HCT116 (cell line): ENCODE results near the gene PCCA. TPM values are rescaled to one million over a fixed set of nuclear protein-coding genes. Genes with fewer than 3 reads are reported as not detected.

Source experiments
- ATAC-seq: fragments of 200-7000 bp; cut with Tn5 transposase; 2 replicates; pipeline ENCODE4 v1.9.1; 2020; ENCODE audit warnings: mild to moderate bottlenecking, moderate library complexity
- BruUV-seq: library from RNA; stranded (reverse); fragments of 400-500 nt; replicated peaks from 2 replicates; lab custom pipeline; 2021; lab: Mats Ljungman, UMichigan
- CTCF ChIA-PET: fragments of 300-600 bp; sonication (Branson Sonifier 250); formaldehyde crosslinking; loops from one replicate; lab custom pipeline; 2021; ENCODE audit warnings: antibody characterized with exemption; lab: Charles Lee
- POLR2A ChIA-PET: fragments of 300-600, 350-600 bp; sonication (Branson Sonifier 250); formaldehyde crosslinking; loops from one replicate; lab custom pipeline; 2021; ENCODE audit warnings: antibody characterized with exemption; lab: Charles Lee
- RAD21 ChIA-PET, 2 experiments: fragments of 300-600 bp; sonication (Branson Sonifier 250); formaldehyde crosslinking; loops; one replicate each; lab custom pipeline; 2023; ENCODE audit warnings: low total read pairs in 2 of 2; ENCODE audit not compliant: uncharacterized antibody in 2 of 2, unreplicated experiment in 2 of 2, low non-redundant PET in 1 of 2; lab: Charles Lee
- DNase-seq: peaks from one replicate; pipeline ENCODE4 v3.0.0-alpha.2; 2010; ENCODE audit warnings: low read depth, low spot score
- H2AFZ ChIP-seq: fragments of 200-600 bp; shearing (Covaris generic), sonication (generic); 2 replicates; pipeline ENCODE4 v1.6.1; 2017; ENCODE audit warnings: low read depth, mixed run types, mixed read lengths, antibody characterized with exemption, low read length; ENCODE audit not compliant: poor library complexity, severe bottlenecking
- H3K27ac ChIP-seq: 2 replicates; pipeline ENCODE4 v1.5.1; 2012; ENCODE audit warnings: low read depth, low read length
- H3K27me3 ChIP-seq: fragments of 200-600 bp; sonication (generic); 2 replicates; pipeline ENCODE4 v1.6.1; 2016; ENCODE audit warnings: mixed run types, low read length, mixed read lengths; ENCODE audit not compliant: insufficient read depth
- H3K36me3 ChIP-seq, 2 experiments: fragments of 200-500 bp in 1 of 2; fragments of 200-600 bp in 1 of 2; sonication (Bioruptor generic) in 1 of 2; sonication (generic) in 1 of 2; 2 replicates each; pipeline versions ENCODE4 v1.5.1 to v1.6.1; 2014 to 2016; ENCODE audit warnings: low read length in 2 of 2, inconsistent platforms in 1 of 2, mixed read lengths in 1 of 2, mixed run types in 1 of 2; ENCODE audit not compliant: insufficient read depth in 2 of 2, control insufficient read depth in 1 of 2
- H3K4me1 ChIP-seq, 2 experiments: fragments of 200-600 bp in 1 of 2; sonication (generic) in 1 of 2; 2 replicates each; pipeline versions ENCODE4 v1.5.1 to v1.6.1; 2012 to 2017; ENCODE audit warnings: low read length in 2 of 2, inconsistent platforms in 1 of 2, mild to moderate bottlenecking in 1 of 2, mixed read lengths in 1 of 2, mixed run types in 1 of 2, moderate library complexity in 1 of 2; ENCODE audit not compliant: insufficient read depth in 2 of 2, control insufficient read depth in 1 of 2
- H3K4me2 ChIP-seq: fragments of 200-600 bp; sonication (generic); 2 replicates; pipeline ENCODE4 v1.6.1; 2017; ENCODE audit warnings: mixed run types, low read length, mixed read lengths
- H3K4me3 ChIP-seq, 2 experiments: fragments of 200-600 bp in 1 of 2; sonication (generic) in 1 of 2; replicated peaks in 1 of 2; 2 replicates each; pipeline ENCODE4 v1.5.1; 2011 to 2016; ENCODE audit warnings: low read length in 2 of 2, control low read depth in 1 of 2, low read depth in 1 of 2, mild to moderate bottlenecking in 1 of 2, mixed read lengths in 1 of 2, mixed run types in 1 of 2
- H3K79me2 ChIP-seq: fragments of 200-600 bp; sonication (generic); 2 replicates; pipeline ENCODE4 v1.6.1; 2017; ENCODE audit warnings: mild to moderate bottlenecking, mixed run types, low read length, moderate library complexity, mixed read lengths; ENCODE audit not compliant: insufficient read depth
- H3K9ac ChIP-seq: fragments of 200-600 bp; sonication (generic); 2 replicates; pipeline ENCODE4 v1.6.1; 2016; ENCODE audit warnings: low read length, mixed read lengths
- H3K9me2 ChIP-seq: fragments of 200-600 bp; sonication (generic), shearing (Covaris generic); 2 replicates; pipeline ENCODE4 v1.6.1; 2017; ENCODE audit warnings: mixed run types, mild to moderate bottlenecking, moderate library complexity; ENCODE audit not compliant: insufficient read depth
- H3K9me3 ChIP-seq, 2 experiments: fragments of 200-500 bp in 1 of 2; fragments of 200-600 bp in 1 of 2; sonication (Bioruptor generic) in 1 of 2; sonication (generic) in 1 of 2; 2 replicates each; pipeline ENCODE4 v1.6.1; 2014 to 2017; ENCODE audit warnings: low read length in 2 of 2, mixed read lengths in 2 of 2, inconsistent platforms in 1 of 2, low read depth in 1 of 2, mild to moderate bottlenecking in 1 of 2, mixed run types in 1 of 2, moderate library complexity in 1 of 2; ENCODE audit not compliant: control insufficient read depth in 1 of 2, insufficient read depth in 1 of 2
- H4K20me1 ChIP-seq: fragments of 200-600 bp; sonication (generic), shearing (Covaris generic); 2 replicates; pipeline ENCODE4 v1.6.1; 2017; ENCODE audit warnings: mixed run types, mild to moderate bottlenecking, moderate library complexity; ENCODE audit not compliant: insufficient read depth
- ATF3 ChIP-seq: IDR thresholded peaks from 2 replicates; pipeline ENCODE4 v1.6.1; 2012
- CBX3 ChIP-seq: IDR thresholded peaks from 2 replicates; pipeline ENCODE4 v1.6.1; 2012; ENCODE audit warnings: low read depth
- CEBPB ChIP-seq: IDR thresholded peaks from 2 replicates; pipeline ENCODE4 v1.6.1; 2012; ENCODE audit warnings: low read depth
- EGR1 ChIP-seq: IDR thresholded peaks from 2 replicates; pipeline ENCODE4 v1.6.1; 2012; ENCODE audit warnings: low read depth
- ELF1 ChIP-seq: IDR thresholded peaks from 2 replicates; pipeline ENCODE4 v1.6.1; 2012; ENCODE audit warnings: low read depth, borderline replicate concordance
- EZH2 ChIP-seq: fragments of 200-600 bp; sonication (generic); IDR thresholded peaks from 2 replicates; pipeline ENCODE4 v1.6.1; 2017; ENCODE audit warnings: antibody characterized with exemption, mixed run types
- FOSL1 ChIP-seq: IDR thresholded peaks from 2 replicates; pipeline ENCODE4 v1.6.1; 2012; ENCODE audit warnings: low read depth
- JUND ChIP-seq: IDR thresholded peaks from 2 replicates; pipeline ENCODE4 v1.6.1; 2012
- POLR2A ChIP-seq: IDR thresholded peaks from 2 replicates; pipeline ENCODE4 v1.7.0; 2011; ENCODE audit warnings: borderline replicate concordance; ENCODE audit not compliant: insufficient read depth, insufficient read length; ENCODE audit errors: extremely low read depth
- REST ChIP-seq: IDR thresholded peaks from 2 replicates; pipeline ENCODE4 v1.6.1; 2012; ENCODE audit warnings: low read depth
- TCF7L2 ChIP-seq: IDR thresholded peaks from 2 replicates; pipeline ENCODE4 v1.7.0; 2011; ENCODE audit warnings: borderline replicate concordance, inconsistent platforms; ENCODE audit not compliant: insufficient read depth, insufficient read length; ENCODE audit errors: extremely low read depth
- ZBTB33 ChIP-seq: IDR thresholded peaks from 2 replicates; pipeline ENCODE4 v1.6.1; 2011; ENCODE audit warnings: mild to moderate bottlenecking, low read length, moderate library complexity; ENCODE audit not compliant: insufficient replicate concordance; ENCODE audit errors: extremely low read depth
- ZFX ChIP-seq: fragments of 450-650 bp; IDR thresholded peaks from 2 replicates; pipeline ENCODE4 v1.6.1; 2017
- intact Hi-C: fragments of 100-400 bp; cut with micrococcal nuclease; formaldehyde crosslinking; loops from 2 replicates; pipeline ENCODE4 v1.10.0; 2022
- total RNA-seq: library from RNA; stranded (reverse); gene quantifications from one replicate; pipeline ENCODE4 v1.2.1, GENCODE V29; 2021; ENCODE audit not compliant: unreplicated experiment

PCCA gene
- total RNA-seq, 1 experiment from 2014 or later: 23.0 TPM

- DNase-seq: no peak
- H3K4me2 ChIP-seq: no peak overlapping the region
- H3K36me3 ChIP-seq: no peaks in the 10 kb centered on the region
- no peaks in the 10 kb centered on the region for H3K9me2 ChIP-seq
- H4K20me1 ChIP-seq: no peaks in the 10 kb centered on the region
- intact Hi-C loops: no loop called here
- no peak for ATAC-seq
- H2AFZ ChIP-seq: no peak overlapping the region
- RAD21 ChIA-PET: no interaction called here
- TF ChIP-seq ELF1 (no peak), TCF7L2 (no peak), ZBTB33 (no peak), CEBPB (no peak), ATF3 (no peak), EZH2 (no peak), JUND (no peak), EGR1 (no peak), REST (no peak), ZFX (no peak), FOSL1 (no peak), POLR2A (no peak), CBX3 (no peak)
- TF ChIP-seq, all 23 proteins: peak for 0
- no TSS peak for BruUV-seq
- CTCF ChIA-PET: no interaction called here
- no peak overlapping the region for H3K9ac ChIP-seq
- H3K27ac ChIP-seq: no peak overlapping the region
- H3K4me3 ChIP-seq: no peak overlapping the region
- H3K27me3 ChIP-seq: no peaks in the 10 kb centered on the region
- H3K9me3 ChIP-seq: no peaks in the 10 kb centered on the region
- no peaks in the 10 kb centered on the region for H3K4me1 ChIP-seq
- H3K79me2 ChIP-seq: no peaks in the 10 kb centered on the region
- POLR2A ChIA-PET: no interaction called here
These were observed 388.1 kb downstream of the PCCA start for GRCh38 chr13:100476963-100477362.
